GM23248 (cell line): ENCODE data around the gene SP6.

Experiments used
- EZH2 ChIP-seq: fragments of 200-600 bp; sonication (generic); IDR thresholded peaks from 2 replicates; pipeline ENCODE4 v1.6.1; 2018; ENCODE audit warnings: antibody characterized with exemption, mild to moderate bottlenecking; ENCODE audit not compliant: insufficient read depth, poor library complexity, severe bottlenecking
- EZH2phosphoT487 ChIP-seq: fragments of 200-600 bp; sonication (generic); IDR thresholded peaks from 2 replicates; pipeline ENCODE4 v1.6.1; 2018; ENCODE audit warnings: antibody characterized with exemption, moderate library complexity, mild to moderate bottlenecking, low read depth; ENCODE audit not compliant: insufficient read depth

GRCh38 chr17:47818002-47818695, 32.8 kb downstream of the SP6 start:
- TF ChIP-seq EZH2phosphoT487 (no peak), EZH2 (no peak)
